ENCODE results near the gene ERICH6B.

Gene ERICH6B

DNA sequence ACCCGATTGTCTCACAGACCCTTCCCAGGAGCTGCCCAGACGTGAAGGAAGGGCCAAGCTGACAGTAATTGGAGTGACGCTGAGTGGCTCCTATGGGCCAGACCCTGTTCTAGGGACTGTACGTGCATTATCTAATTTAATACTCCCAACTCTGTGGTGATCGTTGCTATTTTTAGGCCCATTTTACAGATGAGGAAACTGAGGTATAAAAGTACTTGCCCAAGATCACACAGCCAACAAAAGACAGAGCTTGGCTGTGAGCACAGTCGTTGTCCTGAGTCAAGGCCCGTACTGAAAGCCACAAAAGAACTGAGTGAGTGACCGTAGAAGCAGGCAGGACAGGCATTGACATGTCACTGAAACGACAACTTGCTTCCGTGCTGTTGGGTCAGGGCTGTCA, 74.7 kb downstream of the ERICH6B start:
- DNase-seq, result no peak

DNA sequence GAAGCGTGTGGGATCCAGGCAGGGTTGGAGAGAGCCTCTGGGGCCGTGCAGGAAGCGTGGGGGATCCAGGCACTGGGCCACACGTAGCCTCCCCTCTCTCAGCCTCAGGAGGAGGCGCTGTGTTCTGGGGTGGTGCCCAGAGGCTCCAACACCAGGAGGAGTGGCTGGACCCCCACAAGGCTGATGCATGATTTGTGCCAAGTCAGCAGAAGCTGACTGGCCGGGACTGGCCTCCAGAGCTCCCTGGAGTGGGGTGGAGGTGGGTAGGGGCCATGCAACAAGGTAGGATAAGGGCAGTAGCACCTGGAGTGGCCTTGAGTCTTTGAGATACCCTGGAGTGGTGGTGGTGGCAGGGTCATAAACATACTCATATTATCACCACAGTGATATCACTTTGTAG, 75.3 kb downstream of the ERICH6B start:
- DNase-seq, result no peak

DNA sequence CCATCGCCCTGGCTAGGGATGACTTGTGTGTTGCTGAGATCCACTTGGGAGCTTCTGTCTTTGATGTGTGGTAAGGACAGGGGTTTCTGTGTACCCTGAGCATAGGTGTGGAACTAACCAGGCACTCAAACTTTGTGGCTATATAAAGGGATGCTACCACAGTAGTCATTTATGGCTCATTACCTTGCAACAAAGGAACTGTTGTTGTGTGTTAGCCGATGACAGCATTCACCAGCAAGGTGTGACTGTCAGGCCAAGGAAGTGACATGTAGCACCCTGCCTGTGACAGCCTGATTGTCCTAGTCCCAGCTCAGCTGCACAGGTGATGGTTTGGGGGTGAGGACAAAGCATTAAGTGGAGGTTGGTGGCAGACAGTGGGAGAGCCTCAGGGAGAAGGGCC, 77.2 kb downstream of the ERICH6B start:
- no peak for DNase-seq

DNA sequence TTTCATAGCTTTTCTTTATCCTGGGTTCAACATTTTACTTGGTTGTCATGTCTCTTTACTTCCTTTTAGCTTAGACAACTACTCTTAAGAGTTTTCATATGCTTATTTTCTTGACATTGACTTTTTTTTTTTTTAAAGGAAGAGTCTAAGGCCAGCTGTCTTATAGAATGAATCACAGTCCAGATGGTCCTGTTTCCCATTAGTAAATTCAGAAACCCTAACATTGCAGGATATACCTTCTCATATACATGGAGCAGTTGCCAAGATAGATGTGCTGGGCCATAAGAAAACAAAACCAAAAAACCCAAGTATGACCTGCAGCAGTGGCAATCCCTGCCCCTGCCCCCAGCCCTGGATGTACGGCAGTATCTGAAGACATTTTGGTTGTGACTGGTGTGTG, 78.0 kb downstream of the ERICH6B start:
- no peak for DNase-seq

DNA sequence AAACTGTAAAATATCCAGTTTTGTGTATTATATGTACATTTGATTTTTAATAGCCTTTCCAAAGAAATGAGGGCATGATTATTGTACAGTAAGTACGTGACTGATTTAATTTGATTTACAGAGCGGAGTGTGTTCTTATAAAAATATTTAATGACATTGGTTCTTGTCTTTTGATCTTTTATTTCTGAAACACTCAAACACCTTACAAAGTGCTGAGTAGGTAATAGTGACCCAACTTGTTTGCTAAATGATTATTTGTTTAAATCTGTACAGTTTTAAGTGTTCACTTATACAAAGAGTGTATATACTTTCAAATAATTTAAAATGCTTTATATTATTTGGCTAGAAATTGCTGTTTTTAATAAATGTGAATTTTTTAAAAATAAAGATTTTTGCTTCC, 79.3 kb downstream of the ERICH6B start:
- DNase-seq, result no peak

DNA sequence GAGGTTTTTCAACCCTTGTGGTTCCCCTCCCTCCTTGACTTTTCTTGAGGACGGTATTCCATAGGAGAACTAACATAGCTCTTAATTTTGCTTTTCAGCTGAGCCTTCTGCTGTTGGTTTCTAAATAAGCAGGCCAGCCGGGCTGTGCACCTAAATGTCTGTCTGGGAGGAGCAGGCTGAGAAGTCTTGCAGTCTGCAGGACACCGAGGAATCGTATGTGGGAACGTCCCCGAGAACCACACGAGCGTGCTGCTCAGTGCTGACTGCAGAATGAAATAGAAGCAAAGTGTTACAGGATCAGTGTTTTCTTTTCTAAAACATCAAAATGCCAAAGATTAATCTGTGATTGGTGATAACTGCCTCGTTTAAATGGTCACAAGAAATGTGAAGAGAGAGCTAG, 80.9 kb downstream of the ERICH6B start:
- DNase-seq, result no peak

DNA sequence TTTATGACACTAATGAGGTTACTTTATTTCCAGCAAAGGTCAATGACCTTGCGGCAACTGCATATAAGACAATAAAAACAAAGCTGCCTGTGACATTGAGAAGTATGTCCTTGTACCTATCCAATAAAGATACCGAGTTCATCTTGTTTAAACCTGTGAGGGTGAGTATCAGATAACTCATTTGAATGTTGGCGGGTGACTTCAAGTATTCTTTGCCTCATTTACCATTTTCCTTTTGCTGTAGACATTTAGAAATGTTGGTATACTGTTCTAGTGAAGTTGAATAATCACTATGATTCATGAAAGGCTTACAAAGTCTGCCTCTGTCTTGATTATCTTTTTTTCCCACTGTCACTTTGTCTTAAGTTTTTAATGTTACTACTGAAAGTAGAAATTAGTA, 85.8 kb downstream of the ERICH6B start:
- no peak for DNase-seq

DNA sequence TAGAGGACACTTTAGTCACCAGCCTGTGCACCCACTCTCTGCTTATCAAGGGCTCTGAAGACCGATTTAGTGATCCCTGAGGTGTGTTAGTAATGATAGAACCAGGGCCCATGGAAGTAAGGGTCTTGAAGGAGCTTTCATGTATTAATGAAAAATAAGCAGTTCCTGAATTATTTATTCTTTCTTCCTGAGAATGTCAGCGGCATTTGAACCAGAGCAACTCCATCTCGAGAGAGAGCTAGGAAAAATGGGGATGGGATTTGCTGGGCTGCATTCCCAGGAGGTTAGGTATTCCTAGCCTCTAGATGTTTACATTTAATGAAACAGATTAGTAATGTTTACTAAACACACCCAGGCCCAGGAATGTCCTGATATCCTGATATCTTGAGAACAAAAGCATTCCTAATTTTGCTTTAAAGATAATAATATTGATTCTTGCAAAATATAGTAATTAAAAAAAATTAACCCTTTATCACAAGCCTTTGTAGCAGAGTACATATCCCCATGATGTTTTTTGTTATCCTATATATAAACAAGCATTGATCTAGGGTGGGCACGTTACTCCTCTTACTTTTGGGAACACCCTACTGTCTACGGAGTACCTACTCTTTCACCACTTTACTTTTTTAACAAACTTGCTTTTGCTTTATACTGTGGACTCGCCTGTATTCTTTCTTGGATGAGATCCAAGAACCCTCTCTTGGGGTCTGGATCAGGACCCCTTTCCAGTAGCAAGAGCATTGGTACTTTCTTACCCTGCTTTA, 87.7 kb downstream of the ERICH6B start:
- DNase-seq, result no peak

DNA sequence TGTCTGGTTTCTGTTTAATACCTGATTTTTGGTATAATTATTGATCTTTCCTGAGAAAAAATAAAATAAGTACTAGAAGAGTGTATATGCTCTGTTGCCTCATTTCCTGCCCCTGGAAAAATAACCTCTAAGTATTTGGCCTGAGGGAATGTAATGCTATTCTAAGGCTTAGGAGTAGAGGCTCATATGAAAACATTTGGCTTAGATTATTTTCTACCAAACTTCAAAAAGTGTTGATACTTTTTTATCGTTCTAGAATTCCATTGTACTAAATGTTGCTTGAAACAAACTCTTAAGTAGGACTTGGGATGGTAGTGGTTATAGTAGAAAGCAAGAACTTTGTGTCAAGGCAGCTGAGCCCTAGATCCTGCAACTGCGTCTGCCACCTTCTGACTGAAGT, 93.0 kb downstream of the ERICH6B start:
- DNase-seq, result no peak

DNA sequence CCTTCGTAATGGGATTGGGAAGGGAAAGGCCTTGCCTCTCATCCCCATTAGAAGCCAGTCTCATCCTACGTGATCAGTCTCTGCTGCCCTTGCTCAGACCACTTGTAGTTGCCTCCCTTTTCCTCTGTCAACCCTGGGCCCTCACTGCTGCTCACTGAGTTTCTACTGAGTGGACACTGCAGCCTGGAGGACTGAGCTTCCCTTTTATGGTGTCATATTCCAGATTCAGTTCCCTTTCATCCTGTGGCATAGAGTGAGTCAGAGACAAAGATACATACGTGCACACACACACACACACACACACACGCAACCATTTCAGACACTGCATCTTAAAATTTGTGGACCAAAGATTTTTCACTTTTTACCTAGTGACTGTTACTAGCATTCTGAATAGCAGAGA, 94.2 kb downstream of the ERICH6B start:
- no peak for DNase-seq

DNA sequence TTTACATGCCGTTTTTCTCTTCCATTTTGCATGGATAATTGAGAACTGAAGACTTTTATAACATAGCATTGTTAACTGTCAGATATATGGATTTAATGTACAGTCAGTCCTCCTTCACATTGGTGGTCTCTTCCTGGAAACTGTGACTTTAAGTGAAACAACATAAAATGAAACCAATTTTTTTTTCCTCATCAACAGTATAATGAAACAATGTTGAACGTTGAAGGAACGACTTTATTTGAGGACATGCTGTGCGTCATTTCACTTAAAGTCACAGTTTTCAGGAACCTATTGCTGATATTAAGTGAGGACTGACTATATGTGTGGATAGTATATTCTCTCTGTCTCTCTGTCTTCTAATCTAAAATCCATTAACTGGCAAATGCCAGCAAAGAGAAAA, 96.0 kb downstream of the ERICH6B start:
- DNase-seq, result no peak

DNA sequence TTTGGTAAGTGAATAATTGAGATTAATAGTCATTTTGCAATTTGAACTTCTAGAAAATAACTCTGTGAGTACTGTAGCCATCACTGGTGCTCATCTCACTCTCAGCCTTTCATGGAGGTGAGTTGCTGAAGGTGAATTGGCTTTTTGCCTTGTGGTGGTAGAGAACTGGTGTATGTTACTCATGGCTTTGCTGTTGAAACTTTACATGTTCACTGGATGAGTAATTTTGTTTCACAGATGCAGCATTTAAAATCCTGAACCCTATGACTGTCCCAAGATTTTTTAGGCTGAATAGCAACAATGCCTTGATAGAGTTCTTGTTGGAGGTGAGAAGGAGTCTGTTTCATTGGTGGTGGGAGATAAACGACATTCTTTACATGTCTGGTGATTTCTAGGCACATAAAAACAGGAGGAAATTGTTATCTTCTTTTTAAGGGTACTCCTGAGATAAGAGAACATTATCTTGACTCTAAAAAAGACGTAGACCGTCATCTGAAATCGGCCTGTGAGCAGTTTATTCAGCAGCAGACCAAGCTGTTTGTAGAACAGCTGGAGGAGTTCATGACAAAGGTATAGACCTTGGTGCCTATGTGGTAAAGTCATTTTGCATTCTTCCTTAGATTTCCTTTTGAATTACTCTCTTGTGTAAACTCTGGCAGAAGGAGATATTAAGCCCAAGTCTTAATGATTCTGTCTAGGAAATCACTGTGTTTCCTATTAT, 96.9 kb downstream of the ERICH6B start:
- DNase-seq, result no peak

DNA sequence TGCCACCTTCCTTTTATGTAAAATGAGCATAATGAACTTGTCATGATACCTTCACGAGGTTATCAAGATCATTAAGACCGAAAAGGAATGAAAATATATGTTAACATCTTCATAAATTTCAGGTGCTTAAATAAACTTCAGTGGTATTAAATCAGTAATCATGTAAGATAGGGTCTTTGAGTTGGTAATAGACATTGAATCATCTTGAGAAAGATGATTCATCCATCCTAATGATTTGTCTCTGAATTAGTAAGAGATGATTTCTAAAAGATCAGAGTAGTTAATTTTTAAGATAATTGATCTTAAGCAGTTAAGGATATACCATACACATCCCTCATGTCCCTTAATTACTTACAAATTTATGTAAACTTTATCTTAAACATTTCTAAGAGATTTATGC, 98.8 kb downstream of the ERICH6B start:
- DNase-seq, result no peak

DNA sequence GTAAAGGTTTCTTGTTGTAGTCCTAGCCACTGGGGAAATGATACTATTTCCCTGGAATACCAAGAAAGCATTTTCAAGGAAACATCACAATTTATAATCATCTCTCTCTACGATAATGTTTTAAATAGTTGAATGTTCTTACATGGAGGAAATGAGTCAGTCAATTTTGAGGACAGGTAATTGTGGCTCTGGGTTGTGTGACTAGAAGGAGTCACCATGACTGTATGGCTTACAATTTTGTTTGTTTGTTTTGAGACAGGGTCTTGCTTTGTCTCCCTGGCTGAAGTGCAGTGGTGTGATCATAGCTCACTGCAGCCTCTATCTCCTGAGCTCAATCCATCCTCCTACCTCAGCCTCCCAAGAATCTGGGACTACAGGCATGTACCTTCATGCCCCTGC, 103.4 kb downstream of the ERICH6B start:
- DNase-seq, result no peak

DNA sequence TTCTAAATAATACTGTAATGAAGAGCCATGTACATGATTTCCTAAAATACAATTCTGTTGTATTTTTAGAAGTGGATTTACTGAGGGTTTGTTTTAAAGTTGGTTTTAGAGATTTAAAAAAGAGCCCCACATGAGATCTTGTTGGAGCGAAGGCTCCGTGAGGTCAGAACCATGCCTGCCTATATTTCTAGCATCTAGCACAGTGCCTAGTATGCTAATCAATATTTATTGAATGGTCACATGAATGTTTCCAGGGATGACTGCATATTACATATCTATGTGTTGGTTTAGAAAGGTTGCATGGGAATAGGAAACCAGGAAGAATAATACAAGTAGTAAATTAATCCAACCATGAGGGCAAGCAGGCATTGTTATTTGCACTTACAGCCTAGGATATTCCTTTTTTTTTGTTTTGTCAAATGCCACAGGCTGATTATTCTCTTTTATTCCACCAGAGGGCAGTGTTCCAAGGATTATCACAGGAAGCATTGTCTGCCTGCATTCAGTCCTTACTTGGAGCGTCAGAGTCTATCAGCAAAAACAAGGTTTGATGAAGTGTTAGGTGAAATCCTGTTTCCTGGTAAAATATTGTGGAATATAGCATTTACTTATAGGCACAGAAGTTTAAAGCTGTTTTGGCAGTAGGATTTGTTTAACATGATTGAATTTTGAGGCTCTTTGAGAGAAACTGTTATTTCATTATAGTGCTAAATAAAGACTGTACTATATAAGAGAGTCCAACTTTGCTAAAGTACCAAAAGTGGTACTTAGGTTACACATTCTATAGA, 104.0 kb downstream of the ERICH6B start:
- no peak for DNase-seq

DNA sequence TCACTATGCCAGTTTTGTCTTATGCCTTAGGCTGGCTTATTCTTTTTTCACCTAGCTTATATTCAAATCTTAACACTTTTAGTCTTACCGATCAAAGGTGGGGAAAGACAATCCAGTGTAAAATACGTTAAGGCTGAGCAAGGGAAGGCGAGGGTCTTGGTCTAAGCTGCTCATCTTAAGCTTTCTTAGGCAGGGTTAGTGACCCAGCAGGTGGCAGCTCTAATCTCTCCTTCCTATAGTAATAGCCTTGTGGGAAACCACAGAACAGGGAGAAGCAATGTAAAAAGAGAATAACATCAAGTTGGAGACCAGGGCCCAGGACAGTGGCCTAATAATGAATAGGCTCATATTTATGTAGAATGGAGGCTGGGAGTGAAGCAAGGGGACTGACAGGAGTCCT, 104.9 kb downstream of the ERICH6B start:
- DNase-seq, result no peak

DNA sequence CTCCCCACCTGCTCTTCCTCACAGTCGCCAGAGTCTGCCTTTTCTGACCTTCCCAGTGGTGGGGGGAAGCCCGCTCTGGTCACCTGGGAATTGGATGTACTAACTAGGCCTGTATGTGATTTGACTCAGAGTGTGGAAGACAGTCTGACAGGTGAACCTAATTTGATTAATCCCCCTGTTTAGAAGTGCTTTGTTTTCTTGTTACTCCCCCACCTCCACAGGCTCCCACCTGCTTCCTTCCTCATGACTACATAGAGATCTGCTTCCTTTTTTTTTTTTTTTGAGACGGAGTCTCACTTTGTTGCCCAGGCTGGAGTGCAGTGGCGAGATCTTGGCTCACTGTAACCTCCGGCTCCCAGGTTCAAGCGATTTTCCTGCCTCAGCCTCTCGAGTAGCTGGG, 106.8 kb downstream of the ERICH6B start:
- no peak for DNase-seq

DNA sequence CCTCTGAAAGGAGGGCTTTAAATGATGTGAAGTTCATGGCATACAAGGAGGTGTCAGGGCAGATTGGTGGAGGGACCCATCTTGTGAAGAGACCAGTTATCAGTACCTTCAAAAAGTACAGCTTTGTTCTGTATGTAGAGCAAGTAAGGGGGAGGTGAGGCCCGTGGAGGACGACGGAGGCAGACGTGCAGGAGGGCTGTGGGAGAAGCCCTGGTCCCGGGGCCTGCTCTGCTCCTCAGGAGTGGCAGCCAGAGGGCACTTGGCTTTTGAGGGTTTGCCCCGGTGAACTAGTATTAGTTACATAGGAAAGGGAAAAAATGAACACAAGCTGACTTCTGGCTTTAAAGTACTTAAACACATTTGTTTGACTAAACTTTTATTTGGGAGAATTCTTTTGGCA, 108.7 kb downstream of the ERICH6B start:
- no peak for DNase-seq

DNA sequence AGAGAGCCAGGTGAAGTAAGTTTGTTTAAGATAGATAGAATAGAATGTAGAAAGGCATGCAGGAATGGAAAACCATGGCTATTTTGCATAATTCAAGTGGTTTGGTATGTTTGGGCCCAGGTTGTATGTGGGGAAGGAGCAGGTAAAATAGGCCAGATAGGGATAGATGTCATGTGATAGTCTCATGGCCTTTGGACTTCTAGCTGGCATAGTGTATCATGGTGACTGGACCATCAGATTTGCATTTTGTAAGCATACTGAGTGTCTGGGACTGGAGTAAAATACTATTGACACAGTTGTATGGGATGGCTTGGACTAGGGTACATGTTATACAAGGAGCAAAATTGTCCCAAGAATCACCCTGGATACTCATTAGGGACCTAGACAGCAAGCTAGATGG, 111.9 kb downstream of the ERICH6B start:
- DNase-seq, result no peak

DNA sequence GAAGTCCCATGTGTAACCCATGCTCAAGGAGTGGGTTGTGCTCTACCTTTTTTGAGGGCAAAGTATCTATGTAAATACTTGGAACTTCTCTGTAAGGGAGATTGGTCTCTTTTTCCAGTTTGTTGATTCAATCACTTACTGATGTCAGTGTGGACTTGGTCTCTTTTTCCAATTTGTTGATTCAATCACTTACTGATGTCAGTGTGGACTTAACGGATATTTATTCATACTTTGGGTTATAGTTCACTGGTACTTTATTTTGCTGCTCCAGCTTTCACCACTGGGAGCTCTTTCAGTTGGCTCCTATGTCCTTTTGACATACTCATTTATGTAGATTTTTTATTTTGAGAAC, 114.4 kb downstream of the ERICH6B start:
- no peak for DNase-seq

DNA sequence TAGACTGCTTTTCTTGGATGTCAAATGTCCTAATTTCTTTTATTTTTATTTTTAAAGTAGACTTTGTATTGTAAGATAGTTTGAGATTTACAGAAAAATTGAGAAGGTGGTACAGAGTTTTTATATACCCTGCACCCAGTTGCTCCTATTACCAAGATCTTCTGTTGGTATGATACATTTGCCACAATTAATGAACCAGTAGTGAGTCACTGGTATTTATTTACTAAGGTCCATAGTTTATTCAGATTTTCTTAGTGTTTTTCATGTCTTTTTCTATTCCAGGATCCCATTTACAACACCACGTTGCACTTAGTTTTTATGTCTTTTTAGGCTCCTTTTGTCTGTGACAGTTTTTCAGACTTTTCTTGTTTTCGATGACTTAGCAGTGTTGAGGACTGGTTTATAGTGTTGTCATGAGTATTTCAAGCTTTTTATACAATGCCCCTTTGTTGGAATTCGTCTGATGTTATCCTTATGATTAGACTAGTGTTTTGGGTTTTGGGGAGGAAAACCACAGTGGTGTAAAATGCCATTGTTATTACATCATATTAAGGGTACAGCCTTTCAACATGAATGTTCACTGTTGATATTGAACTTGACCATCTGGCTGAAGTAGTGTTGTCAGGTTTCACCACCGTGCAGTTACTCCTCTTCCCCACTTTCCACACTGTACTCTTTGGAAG, 114.9 kb downstream of the ERICH6B start:
- no peak for DNase-seq

DNA sequence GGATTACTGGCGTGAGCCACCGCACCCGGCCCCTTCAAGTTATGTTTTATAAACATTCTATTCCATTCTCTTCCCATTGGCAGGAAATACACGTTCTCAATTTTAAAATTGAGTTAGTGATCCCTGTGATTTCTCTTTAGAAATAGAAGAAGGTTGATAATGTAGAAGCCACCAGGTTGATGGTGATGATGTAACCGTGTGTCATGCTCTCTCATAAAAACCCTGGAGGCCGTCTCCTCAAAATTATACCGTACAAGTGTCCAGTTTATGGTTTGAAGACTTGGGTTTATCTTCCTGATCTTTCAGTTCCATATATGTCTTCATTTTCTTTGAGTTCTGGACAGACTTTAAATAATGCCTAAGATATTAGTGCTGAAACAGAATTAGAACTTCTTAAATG, 118.6 kb downstream of the ERICH6B start:
- no peak for DNase-seq

DNA sequence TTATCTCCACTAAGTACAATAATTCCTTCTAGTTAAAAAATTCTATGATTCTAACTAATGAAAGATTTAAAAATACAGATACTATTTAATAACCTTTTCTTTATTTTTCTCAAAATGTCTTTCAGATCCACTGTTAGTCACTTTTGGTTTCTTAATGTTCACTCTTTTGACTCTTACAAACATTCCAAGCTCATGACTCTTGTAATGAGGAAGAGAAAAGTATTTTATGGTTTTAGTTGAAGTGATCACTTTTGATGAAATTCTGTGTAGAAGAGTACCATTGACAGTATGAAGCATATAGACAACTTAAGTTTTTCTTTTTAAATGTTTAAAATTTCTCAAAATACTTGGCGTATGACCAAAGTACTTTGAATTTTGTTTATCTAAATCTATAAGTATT, 123.0 kb downstream of the ERICH6B start:
- DNase-seq, result no peak
